Measurements from ENCODE around the gene ELOVL2. TPM values are rescaled to one million over a fixed set of nuclear protein-coding genes. Genes with fewer than 3 reads are reported as not detected.

The ELOVL2 gene
- total RNA-seq, 1 donor from 2014 or later, result not detected

DNA sequence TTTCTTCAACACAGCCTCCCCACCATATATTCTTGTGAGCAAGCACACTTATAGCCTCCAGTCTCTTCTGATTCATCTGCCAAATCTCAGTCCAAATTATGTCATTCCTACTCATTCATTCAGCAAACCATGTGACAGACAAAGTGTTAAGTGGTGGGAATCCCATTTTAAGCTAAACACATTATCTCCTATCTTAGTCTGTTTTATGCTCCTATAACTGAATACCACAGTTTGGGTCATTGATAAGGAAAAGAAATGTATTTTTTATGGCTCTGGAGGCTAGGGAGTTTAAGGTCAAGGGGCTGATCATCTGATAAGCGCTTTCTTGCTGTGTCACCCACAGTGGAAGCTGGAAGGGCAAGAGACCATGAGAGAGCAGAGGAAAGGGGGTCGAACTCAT is 25.7 kb upstream of the ELOVL2 start:
- no peaks in the 10 kb centered on the region for H3K4me1 Mint-ChIP-seq
- no peaks in the 10 kb centered on the region for H3K9me3 Mint-ChIP-seq
- no peaks in the 10 kb centered on the region for H3K36me3 Mint-ChIP-seq (ENCODE audit: low read depth)
- H3K27me3 Mint-ChIP-seq, result peaks cover 10% of the 10 kb centered on the region
- DNase-seq, result no peak
- H3K27ac Mint-ChIP-seq, result no peak overlapping the region
- intact Hi-C loops (cut with micrococcal nuclease), result loop anchor here (2.0 to 10.0 kb wide), 3 partner anchors 115 to 591 kb away; no protein-coding TSS in a partner anchor
- H3K4me3 Mint-ChIP-seq, result no peak overlapping the region

DNA sequence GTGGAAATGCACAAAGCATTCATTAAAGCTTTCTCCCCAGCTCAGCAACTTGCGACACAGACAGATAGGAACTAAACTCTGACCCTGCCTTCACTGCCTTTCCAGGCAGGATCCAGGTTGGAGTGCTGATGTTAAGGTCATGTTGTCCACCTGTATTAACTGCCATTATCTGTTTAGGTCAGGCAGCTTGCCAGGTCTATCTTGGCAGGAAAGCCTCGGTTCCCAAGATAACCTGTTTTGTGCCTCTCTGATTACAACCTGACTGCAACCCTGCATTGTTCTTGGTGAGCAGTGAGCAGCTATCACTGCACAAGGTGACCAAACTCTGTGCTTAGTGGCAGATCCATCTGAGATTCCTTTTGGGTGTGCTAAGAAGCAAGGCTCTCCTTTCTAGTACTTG is 23.2 kb upstream of the ELOVL2 start:
- Mint-ChIP-seq H3K27me3 (peaks cover 11% of the 10 kb centered on the region), H3K9me3 (no peaks in the 10 kb centered on the region), H3K4me3 (no peak overlapping the region), H3K27ac (no peak overlapping the region), H3K36me3 (ENCODE audit: low read depth) (no peaks in the 10 kb centered on the region), H3K4me1 (no peaks in the 10 kb centered on the region)
- intact Hi-C loops (cut with micrococcal nuclease), result loop anchor here (10.0 kb wide), 1 partner anchor 553 kb away; no protein-coding TSS in a partner anchor
- no peak for DNase-seq

DNA sequence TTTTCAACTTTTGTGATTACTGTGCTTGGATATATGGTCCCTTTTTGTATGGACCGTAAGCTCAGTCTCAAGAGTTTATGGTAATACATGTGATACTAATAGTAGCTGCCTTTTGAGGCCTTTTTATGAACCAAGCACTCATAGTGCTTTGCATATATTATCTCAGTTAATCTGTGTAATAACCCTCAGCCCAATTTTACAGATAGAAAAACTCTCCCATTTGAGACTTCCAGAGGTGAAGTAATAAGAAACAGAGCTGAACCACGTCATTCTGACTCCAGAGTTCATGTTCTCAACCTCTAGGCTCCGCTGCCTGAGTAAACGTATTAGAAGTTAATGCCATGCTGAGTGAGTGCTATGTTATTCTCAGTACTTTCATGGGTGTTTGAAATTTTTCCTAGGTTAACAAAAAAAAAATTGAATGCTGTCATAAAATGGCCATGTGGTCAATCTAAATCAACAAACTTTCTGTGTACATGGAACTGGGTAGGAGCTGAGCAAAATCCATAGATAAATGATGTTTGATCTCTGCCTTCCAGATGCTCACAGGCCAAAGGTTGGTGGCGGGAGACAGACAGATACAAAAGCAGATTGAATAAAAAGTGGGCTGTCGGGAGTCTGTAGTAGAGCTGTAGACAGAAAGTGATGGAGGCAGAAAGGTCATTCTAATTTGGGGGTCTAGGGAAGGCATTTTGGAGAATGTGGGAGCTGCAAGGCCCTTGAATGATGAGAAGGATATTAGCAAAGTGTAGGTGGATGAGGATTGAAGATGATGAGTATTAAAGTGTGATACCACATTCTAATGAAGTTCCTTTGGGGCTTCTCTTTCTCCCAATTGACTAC is 22.6 kb upstream of the ELOVL2 start:
- Mint-ChIP-seq H3K27me3 (peaks cover 9% of the 10 kb centered on the region), H3K9me3 (no peaks in the 10 kb centered on the region), H3K27ac (no peak overlapping the region), H3K36me3 (ENCODE audit: low read depth) (no peaks in the 10 kb centered on the region), H3K4me3 (no peak overlapping the region), H3K4me1 (no peaks in the 10 kb centered on the region)
- DNase-seq, result no peak
- intact Hi-C loops (cut with micrococcal nuclease), result loop anchor here (10.0 kb wide), 1 partner anchor 552 kb away; no protein-coding TSS in a partner anchor

DNA sequence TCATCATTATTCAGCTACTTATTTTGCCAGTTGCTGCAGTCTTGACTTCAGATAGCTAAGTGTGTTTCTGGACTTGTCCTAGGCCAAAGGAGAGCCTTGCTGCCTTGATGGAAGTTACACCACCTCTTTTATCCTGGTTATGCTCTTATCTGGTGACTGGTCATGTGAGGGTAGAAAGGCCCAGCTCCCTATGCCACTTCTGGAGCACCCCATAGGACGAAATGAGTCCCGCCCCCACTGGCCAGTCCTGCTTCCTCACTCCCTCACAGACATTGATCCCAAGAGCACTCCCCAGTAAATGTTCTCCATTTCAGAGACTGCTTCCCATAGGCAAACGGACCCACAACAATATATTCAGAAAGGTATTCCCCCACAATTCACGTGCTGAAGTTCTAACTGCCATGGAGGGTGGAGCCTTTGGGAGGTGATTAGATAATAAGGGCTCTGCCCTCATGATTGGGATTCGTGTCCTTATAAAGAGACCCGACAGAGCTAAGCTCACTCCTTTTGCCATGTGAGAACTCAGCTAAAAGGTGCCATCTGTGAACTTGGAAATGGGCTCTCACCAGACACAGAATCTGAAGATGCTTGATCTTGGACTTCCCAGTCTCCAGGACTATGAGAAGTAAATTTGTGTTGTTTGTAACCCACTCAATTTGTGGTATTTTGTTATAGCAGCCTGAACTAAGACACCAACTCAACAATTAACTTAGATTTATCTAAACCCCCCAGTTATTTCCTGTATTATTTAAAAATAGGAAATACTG is 21.5 kb upstream of the ELOVL2 start:
- Mint-ChIP-seq H3K27me3 (peaks cover 8% of the 10 kb centered on the region), H3K4me1 (no peaks in the 10 kb centered on the region)
- intact Hi-C loops (cut with micrococcal nuclease), result loop anchor here (10.0 kb wide), 1 partner anchor 551 kb away; no protein-coding TSS in a partner anchor

DNA sequence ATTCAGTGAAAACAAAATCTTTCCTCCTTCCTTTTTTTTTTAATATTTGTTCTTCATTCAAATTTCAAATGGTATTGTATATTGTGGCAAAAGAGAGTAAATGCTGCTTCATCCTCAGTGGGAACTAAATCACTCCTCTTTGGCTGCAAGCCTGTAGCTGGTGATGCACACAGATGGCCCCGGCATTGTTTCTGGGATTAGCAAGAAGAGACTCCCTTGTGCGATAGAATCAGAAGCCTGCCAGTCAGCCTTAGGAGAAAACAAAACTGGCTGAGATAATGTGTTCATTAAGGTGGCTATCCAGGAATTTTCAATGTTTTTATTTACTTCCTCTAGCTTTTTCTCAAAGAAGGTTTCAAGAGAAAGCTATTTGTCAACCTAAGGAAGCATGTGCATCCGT is 20.7 kb upstream of the ELOVL2 start:
- no peak for DNase-seq
- Mint-ChIP-seq H3K4me3 (no peak overlapping the region), H3K4me1 (no peaks in the 10 kb centered on the region), H3K27me3 (peaks cover 10% of the 10 kb centered on the region), H3K27ac (no peak overlapping the region), H3K9me3 (no peaks in the 10 kb centered on the region), H3K36me3 (ENCODE audit: low read depth) (no peaks in the 10 kb centered on the region)
- intact Hi-C loops (cut with micrococcal nuclease), result loop anchor here (10.0 kb wide), 1 partner anchor 550 kb away; no protein-coding TSS in a partner anchor

More for the DNA sequence above, 21.5 kb upstream of the ELOVL2 start:
- Mint-ChIP-seq H3K27ac (no peak overlapping the region), H3K9me3 (no peaks in the 10 kb centered on the region), H3K36me3 (ENCODE audit: low read depth) (no peaks in the 10 kb centered on the region), H3K4me3 (no peak overlapping the region)
- no peak for DNase-seq

DNA sequence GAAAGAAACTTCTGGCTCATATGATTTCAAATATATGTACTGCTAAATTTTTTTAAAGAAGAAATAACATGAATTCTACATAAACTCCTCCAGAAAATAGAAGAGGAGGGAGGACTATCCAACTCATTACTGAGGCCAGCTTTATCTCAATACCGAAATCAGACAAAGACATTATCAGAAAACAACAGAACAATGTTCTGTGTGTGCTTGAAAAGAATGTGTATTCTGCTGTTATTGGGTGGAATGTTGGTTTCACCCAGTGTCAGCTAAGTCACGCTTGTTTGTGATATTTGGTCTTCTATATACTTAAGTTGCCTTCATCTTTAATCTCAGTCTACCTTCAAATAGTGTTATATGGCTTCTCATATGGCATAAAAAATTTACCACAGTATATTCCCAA is 18.6 kb upstream of the ELOVL2 start:
- H3K4me1 Mint-ChIP-seq, result no peaks in the 10 kb centered on the region
- intact Hi-C loops (cut with micrococcal nuclease), result loop anchor here (10.0 kb wide), 1 partner anchor 548 kb away; no protein-coding TSS in a partner anchor
- no peak for DNase-seq
- no peak overlapping the region for H3K27ac Mint-ChIP-seq
- peaks cover 10% of the 10 kb centered on the region for H3K27me3 Mint-ChIP-seq
- no peaks in the 10 kb centered on the region for H3K9me3 Mint-ChIP-seq
- H3K36me3 Mint-ChIP-seq (ENCODE audit: low read depth), result no peaks in the 10 kb centered on the region
- H3K4me3 Mint-ChIP-seq, result no peak overlapping the region

DNA sequence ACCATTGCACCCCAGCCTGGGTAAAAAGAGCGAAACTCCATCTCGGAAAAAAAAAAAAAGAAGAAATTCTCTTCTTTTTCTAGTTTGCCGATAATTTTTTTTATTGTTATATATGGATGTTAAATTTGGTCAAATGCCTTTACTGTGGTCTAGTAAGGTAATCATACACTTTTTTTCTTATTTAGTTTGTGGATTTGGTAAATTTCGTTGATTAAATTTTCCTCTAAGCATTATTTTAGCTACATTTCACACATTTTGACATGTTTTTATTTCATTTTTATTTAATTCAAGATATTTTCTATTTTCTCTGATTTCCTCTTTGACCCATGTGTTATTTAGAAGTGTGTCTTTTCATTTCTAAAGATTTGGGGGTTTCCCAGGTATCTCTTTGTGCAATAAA is 18.0 kb upstream of the ELOVL2 start:
- no peak overlapping the region for H3K4me3 Mint-ChIP-seq
- H3K4me1 Mint-ChIP-seq, result no peaks in the 10 kb centered on the region
- intact Hi-C loops (cut with micrococcal nuclease), result loop anchor here (10.0 kb wide), 1 partner anchor 547 kb away; no protein-coding TSS in a partner anchor
- no peak overlapping the region for H3K27ac Mint-ChIP-seq
- H3K36me3 Mint-ChIP-seq (ENCODE audit: low read depth), result no peaks in the 10 kb centered on the region
- no peaks in the 10 kb centered on the region for H3K9me3 Mint-ChIP-seq
- peaks cover 10% of the 10 kb centered on the region for H3K27me3 Mint-ChIP-seq
- DNase-seq, result no peak

DNA sequence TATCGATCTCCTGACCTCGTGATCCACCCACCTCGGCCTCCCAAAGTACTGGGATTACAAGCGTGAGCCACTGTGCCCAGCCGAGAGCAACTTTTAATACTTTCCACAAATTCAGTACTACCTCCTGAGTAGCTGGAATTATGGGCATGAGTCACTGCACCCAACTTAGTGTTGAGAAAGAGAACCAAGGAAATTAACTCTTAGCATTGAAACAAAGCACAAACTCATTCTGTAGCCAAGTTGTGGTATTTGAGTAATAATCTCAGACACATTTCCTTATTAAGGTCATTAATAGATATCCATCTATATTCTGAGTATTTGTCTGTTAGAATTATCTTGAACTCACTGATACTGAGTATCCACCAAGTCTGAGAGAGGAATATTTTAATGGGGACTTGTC is 14.3 kb upstream of the ELOVL2 start:
- intact Hi-C loops (cut with micrococcal nuclease), result no loop called here
- DNase-seq, result no peak
- no peak overlapping the region for H3K27ac Mint-ChIP-seq
- no peaks in the 10 kb centered on the region for H3K36me3 Mint-ChIP-seq (ENCODE audit: low read depth)
- no peak overlapping the region for H3K4me3 Mint-ChIP-seq
- no peaks in the 10 kb centered on the region for H3K4me1 Mint-ChIP-seq
- H3K27me3 Mint-ChIP-seq, result peaks cover 16% of the 10 kb centered on the region
- no peaks in the 10 kb centered on the region for H3K9me3 Mint-ChIP-seq

DNA sequence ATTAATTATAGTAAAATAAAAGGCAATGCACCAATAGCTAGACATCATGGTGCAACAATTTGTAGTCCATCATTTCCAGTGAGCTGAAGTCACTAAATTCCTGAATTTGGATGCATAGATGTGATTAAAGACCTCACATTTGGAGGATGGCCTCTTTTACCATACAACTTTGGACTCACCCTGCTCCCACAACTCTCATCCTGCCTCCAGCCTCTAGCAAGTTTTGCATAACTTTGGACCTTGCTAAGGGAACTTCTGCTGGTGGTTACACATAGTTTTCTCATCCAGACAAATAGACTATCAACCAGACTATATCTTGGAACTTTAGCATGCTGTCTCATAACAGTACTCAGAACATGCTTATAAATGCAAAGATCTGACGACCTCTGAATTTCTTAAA is 12.8 kb upstream of the ELOVL2 start:
- Mint-ChIP-seq H3K27ac (no peak overlapping the region), H3K27me3 (peaks cover 16% of the 10 kb centered on the region), H3K4me1 (no peaks in the 10 kb centered on the region), H3K4me3 (no peak overlapping the region), H3K9me3 (no peaks in the 10 kb centered on the region), H3K36me3 (ENCODE audit: low read depth) (no peaks in the 10 kb centered on the region)
- no peak for DNase-seq
- intact Hi-C loops (cut with micrococcal nuclease), result no loop called here

DNA sequence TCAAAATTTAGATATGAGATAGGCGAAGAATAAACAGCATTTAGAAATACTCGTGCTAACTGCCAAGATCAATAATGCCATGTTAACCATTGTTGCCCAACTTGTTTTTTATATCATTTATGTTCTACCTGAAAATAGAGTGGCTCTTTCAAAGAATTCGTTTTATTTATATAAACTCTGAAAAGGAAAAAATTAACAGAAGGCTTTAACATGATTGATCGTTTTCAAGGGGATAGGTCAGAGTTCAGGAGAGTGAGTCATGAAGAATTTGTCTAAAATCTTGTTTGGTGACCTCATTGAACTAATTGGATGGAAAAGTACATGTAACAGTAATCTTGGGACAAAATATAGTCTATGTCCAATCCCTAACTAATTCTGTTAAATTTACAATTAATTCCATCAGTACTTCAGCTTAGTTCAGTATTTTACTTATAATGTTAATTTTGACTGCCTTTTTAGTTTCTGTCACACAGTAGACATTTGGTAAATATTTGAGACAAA is 11.1 kb upstream of the ELOVL2 start:
- no peak overlapping the region for H3K27ac Mint-ChIP-seq

DNA sequence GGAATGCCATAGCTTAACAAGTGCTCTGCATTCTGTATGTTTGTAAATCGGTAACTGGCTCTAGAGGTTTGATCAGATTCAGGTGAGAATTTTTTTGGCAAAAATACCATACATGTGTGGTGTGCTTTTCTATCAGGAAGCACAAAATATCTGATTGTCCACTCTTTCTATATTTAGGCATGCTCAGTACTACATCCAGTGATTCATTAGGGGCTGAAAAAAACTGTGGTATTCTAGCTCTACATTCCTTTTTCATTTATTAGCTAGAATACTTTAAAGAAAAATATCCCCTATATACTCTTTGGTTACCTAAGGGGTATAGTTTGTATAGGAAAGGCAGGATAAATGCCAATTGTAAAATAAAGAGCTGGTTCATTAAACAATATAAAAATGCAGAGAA is 10.6 kb upstream of the ELOVL2 start:
- Mint-ChIP-seq H3K4me3 (no peak overlapping the region), H3K9me3 (no peaks in the 10 kb centered on the region), H3K36me3 (ENCODE audit: low read depth) (no peaks in the 10 kb centered on the region), H3K27me3 (peaks cover 19% of the 10 kb centered on the region), H3K27ac (no peak overlapping the region), H3K4me1 (no peaks in the 10 kb centered on the region)
- DNase-seq, result no peak
- intact Hi-C loops (cut with micrococcal nuclease), result no loop called here

More for the DNA sequence above, 11.1 kb upstream of the ELOVL2 start:
- DNase-seq, result no peak
- Mint-ChIP-seq H3K9me3 (no peaks in the 10 kb centered on the region), H3K4me3 (no peak overlapping the region), H3K4me1 (no peaks in the 10 kb centered on the region), H3K36me3 (ENCODE audit: low read depth) (no peaks in the 10 kb centered on the region), H3K27me3 (peaks cover 17% of the 10 kb centered on the region)
- intact Hi-C loops (cut with micrococcal nuclease), result no loop called here

DNA sequence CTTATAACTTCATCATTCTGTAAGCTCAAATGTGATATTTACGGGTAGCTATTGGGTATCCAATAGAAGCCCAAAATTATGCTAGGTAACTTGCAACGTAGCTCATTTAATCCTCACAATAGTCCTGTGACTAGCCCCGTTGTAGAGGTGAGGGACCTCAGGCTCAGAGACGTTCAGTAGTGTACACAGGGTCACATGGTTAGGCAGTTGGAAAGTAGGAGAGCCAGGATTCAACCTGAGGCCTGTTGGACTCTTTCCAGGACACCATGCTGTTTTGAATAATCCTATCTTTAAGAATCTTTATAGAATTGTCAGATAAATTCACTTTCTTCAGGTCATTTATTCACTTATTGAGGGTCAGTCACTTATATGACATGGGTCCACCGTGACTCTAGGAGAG is 9.2 kb upstream of the ELOVL2 start:
- no peaks in the 10 kb centered on the region for H3K36me3 Mint-ChIP-seq (ENCODE audit: low read depth)
- intact Hi-C loops (cut with micrococcal nuclease), result no loop called here
- H3K9me3 Mint-ChIP-seq, result no peaks in the 10 kb centered on the region
- H3K4me1 Mint-ChIP-seq, result no peaks in the 10 kb centered on the region
- H3K4me3 Mint-ChIP-seq, result no peak overlapping the region
- no peak overlapping the region for H3K27ac Mint-ChIP-seq
- DNase-seq, result no peak
- peaks cover 29% of the 10 kb centered on the region for H3K27me3 Mint-ChIP-seq

DNA sequence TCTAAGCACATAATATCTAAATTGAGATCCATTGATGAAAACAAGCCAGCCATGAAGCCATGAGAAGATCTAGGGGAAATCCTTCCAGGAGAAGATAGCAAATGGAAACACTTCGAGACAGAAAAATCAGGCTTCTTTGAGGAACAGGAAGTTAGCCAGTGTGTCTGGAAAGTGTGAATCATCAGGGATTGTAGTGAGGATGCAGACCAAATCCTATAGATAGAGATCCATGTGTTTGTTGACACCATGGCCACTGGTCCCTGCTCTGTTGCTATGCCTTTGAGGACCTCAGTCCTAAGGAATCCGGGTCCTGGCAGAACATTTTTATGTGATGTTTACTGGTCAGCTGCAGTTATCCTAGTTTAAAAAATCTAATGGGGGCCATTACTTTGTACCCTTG is 6.6 kb upstream of the ELOVL2 start:
- intact Hi-C loops (cut with micrococcal nuclease), result no loop called here
- no peaks in the 10 kb centered on the region for H3K9me3 Mint-ChIP-seq
- H3K4me3 Mint-ChIP-seq, result no peak overlapping the region
- H3K27ac Mint-ChIP-seq, result no peak overlapping the region
- no peak for DNase-seq
- H3K4me1 Mint-ChIP-seq, result no peaks in the 10 kb centered on the region
- no peaks in the 10 kb centered on the region for H3K36me3 Mint-ChIP-seq (ENCODE audit: low read depth)
- peaks cover 43% of the 10 kb centered on the region for H3K27me3 Mint-ChIP-seq

DNA sequence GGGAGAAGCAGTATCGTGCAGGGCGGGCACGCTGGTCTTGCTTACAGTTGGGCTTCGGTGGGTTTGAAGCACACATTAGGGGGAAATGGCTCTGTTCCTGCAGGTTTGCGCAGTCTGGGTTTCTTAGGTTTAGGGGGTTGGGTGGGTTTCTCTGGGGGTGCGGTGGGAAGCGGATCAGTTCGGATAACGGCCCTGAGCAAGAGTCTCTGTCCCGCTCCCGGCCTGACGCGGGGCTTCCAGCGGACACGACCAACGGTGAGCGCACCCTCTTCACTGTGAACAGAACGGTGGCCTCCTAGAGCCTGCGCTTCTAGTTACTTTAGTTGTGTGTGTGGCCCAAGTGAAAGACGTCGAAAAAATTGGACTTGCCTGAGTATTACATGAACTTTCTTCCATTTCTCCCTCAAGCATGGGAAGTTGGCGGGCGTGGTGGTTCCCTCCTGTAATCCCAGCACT is 635 bp upstream of the ELOVL2 start:
- Mint-ChIP-seq H3K27ac (no peak overlapping the region), H3K9me3 (peaks cover 4% of the 10 kb centered on the region), H3K27me3 (peaks cover 63% of the 10 kb centered on the region), H3K4me1 (peaks cover 6% of the 10 kb centered on the region), H3K36me3 (ENCODE audit: low read depth) (peaks cover 2% of the 10 kb centered on the region), H3K4me3 (peak overlapping the region; percentile 79)
- DNase-seq, result no peak
- intact Hi-C loops (cut with micrococcal nuclease), result loop anchor here (10.0 kb wide), 1 partner anchor 160 kb away; the partner anchor contains the start of genes GCM2 and SYCP2L

All from activated CD4-positive, alpha-beta T cell treated with anti-CD3 and anti-CD28 coated beads, Interleukin-2, amount 10 ng/mL, durations not matched to agents 24 days and 14 days (primary cell).